Gastroesophageal sphincter (tissue), 3 donors: ENCODE data around the gene ECSCR.

ENCODE experiments used
- CTCF ChIP-seq, 4 experiments: fragments of 200-600 bp in 2 of 4; fragments of 450-650 bp in 2 of 4; sonication (generic) in 1 of 4; IDR thresholded peaks; one replicate each; pipeline ENCODE4 v1.5.1; 2017 to 2019; ENCODE audit warnings: antibody characterized with exemption in 4 of 4, mild to moderate bottlenecking in 2 of 4, moderate library complexity in 2 of 4
- EP300 ChIP-seq: sonication (generic); formaldehyde crosslinking; IDR thresholded peaks from one replicate; pipeline ENCODE4 v1.6.1; 2017; ENCODE audit warnings: antibody characterized with exemption, mild to moderate bottlenecking
- POLR2A ChIP-seq, 2 donors: fragments of 450-650 bp; IDR thresholded peaks; one replicate each; pipeline ENCODE4 v1.6.1; 2017; ENCODE audit warnings: antibody characterized with exemption in 2 of 2, mild to moderate bottlenecking in 2 of 2, moderate library complexity in 1 of 2

GRCh38 chr5:139403418-139403786 lies 59.1 kb downstream of the ECSCR start:
- no peak for TF ChIP-seq POLR2A (IDR thresholded peaks at IDR 0.05)
- no peak for TF ChIP-seq CTCF (IDR thresholded peaks at IDR 0.05)
- no peak for TF ChIP-seq EP300
